CD14-positive monocyte (primary cell): ENCODE results near the gene NPAS3. TPM values are rescaled to one million over a fixed set of nuclear protein-coding genes. Genes with fewer than 3 reads are reported as not detected.

Source experiments
- DNase-seq, 3 donors: peaks; one replicate each; pipeline ENCODE4 v3.0.0-alpha.2; 2011 to 2022
- H2AFZ ChIP-seq: 2 replicates; pipeline ENCODE4 v1.6.0; 2012; ENCODE audit warnings: mild to moderate bottlenecking, low read depth, low read length, inconsistent platforms; ENCODE audit not compliant: insufficient read depth, poor library complexity, severe bottlenecking
- H3K27ac ChIP-seq, 2 donors: 1 replicate in 1 of 2; 2 replicates in 1 of 2; pipeline ENCODE4 v1.5.1; 2012 to 2013; ENCODE audit warnings: low read length in 2 of 2, control low read depth in 1 of 2, inconsistent platforms in 1 of 2, low read depth in 1 of 2, mild to moderate bottlenecking in 1 of 2
- H3K27me3 ChIP-seq, 2 donors: one replicate each; pipeline versions ENCODE4 v1.6.0 to v1.6.1; 2011 to 2013; ENCODE audit warnings: low read length in 2 of 2; ENCODE audit not compliant: control insufficient read depth in 2 of 2, insufficient read depth in 2 of 2
- H3K36me3 ChIP-seq, 2 donors: replicated peaks in 1 of 2; 1 replicate in 1 of 2; 2 replicates in 1 of 2; pipeline versions ENCODE4 v1.5.1 to v1.6.1; 2012 to 2013; ENCODE audit warnings: low read length in 2 of 2, control low read depth in 1 of 2, inconsistent platforms in 1 of 2, mild to moderate bottlenecking in 1 of 2; ENCODE audit not compliant: insufficient read depth in 2 of 2, control insufficient read depth in 1 of 2
- H3K4me1 ChIP-seq, 2 donors: 1 replicate in 1 of 2; 2 replicates in 1 of 2; pipeline versions ENCODE4 v1.5.1 to v1.6.1; 2012 to 2013; ENCODE audit warnings: low read length in 2 of 2, control low read depth in 1 of 2, inconsistent platforms in 1 of 2, mild to moderate bottlenecking in 1 of 2, moderate library complexity in 1 of 2; ENCODE audit not compliant: insufficient read depth in 2 of 2, control insufficient read depth in 1 of 2
- H3K4me2 ChIP-seq: replicated peaks from 2 replicates; pipeline ENCODE3; 2012; ENCODE audit warnings: low read length, moderate library complexity, mild to moderate bottlenecking; ENCODE audit not compliant: poor library complexity, severe bottlenecking; ENCODE audit errors: extremely low read depth
- H3K4me3 ChIP-seq, 3 experiments: fragments of 200-600 bp in 1 of 3; sonication (generic) in 1 of 3; replicated peaks in 1 of 3; 1 replicate in 2 of 3; 2 replicates in 1 of 3; pipeline ENCODE4 v1.5.1; 2011 to 2013; ENCODE audit warnings: low read length in 3 of 3, mild to moderate bottlenecking in 3 of 3, control low read depth in 2 of 3, low read depth in 2 of 3, inconsistent platforms in 1 of 3, moderate library complexity in 1 of 3
- H3K79me2 ChIP-seq: 2 replicates; pipeline ENCODE4 v1.6.0; 2012; ENCODE audit warnings: mild to moderate bottlenecking, control low read depth, inconsistent platforms, low read length, moderate library complexity; ENCODE audit not compliant: insufficient read depth
- H3K9ac ChIP-seq: 2 replicates; pipeline ENCODE4 v1.6.0; 2017; ENCODE audit warnings: low read length, mild to moderate bottlenecking; ENCODE audit not compliant: insufficient read depth, poor library complexity, severe bottlenecking
- H3K9me3 ChIP-seq, 2 donors: replicated peaks in 1 of 2; 1 replicate in 1 of 2; 2 replicates in 1 of 2; pipeline versions ENCODE4 v1.5.1 to v1.6.1; 2012 to 2013; ENCODE audit warnings: low read length in 2 of 2, control low read depth in 1 of 2; ENCODE audit not compliant: control insufficient read depth in 1 of 2, insufficient read depth in 1 of 2
- H4K20me1 ChIP-seq: 2 replicates; pipeline ENCODE4 v1.6.0; 2012; ENCODE audit warnings: mild to moderate bottlenecking, low read length, control low read depth, moderate library complexity; ENCODE audit not compliant: insufficient read depth
- H3K27ac Mint-ChIP-seq, 7 donors: one replicate each; pipeline ENCODE4 v1.8.0; 2020; ENCODE audit warnings: mild to moderate bottlenecking in 7 of 7, mixed read lengths in 7 of 7, moderate library complexity in 6 of 7, inconsistent platforms in 2 of 7
- H3K27me3 Mint-ChIP-seq, 3 donors: one replicate each; pipeline ENCODE4 v1.8.0; 2021 to 2022; ENCODE audit warnings: low read depth in 3 of 3, mild to moderate bottlenecking in 3 of 3, mixed read lengths in 3 of 3, moderate library complexity in 3 of 3, inconsistent platforms in 1 of 3
- H3K36me3 Mint-ChIP-seq, 2 donors: one replicate each; pipeline ENCODE4 v1.8.0; 2020; ENCODE audit warnings: mixed read lengths in 2 of 2, inconsistent platforms in 1 of 2, mild to moderate bottlenecking in 1 of 2
- H3K4me1 Mint-ChIP-seq: one replicate; pipeline ENCODE4 v1.8.0; 2020; ENCODE audit warnings: mild to moderate bottlenecking, mixed read lengths
- H3K4me3 Mint-ChIP-seq, 2 donors: one replicate each; pipeline ENCODE4 v1.8.0; 2020; ENCODE audit warnings: mild to moderate bottlenecking in 2 of 2, mixed read lengths in 2 of 2, moderate library complexity in 1 of 2
- H3K9me3 Mint-ChIP-seq, 7 donors: one replicate each; pipeline ENCODE4 v1.8.0; 2020 to 2022; ENCODE audit warnings: mixed read lengths in 7 of 7, mild to moderate bottlenecking in 6 of 7, moderate library complexity in 6 of 7, inconsistent platforms in 2 of 7
- CTCF ChIP-seq: fragments of 200-600 bp; IDR thresholded peaks from one replicate; pipeline ENCODE4 v1.8.0; 2022; ENCODE audit warnings: antibody characterized with exemption, mild to moderate bottlenecking
- WGBS: methylation state at CpG from one replicate; pipeline ENCODE4 v1.1.5; 2013; ENCODE audit warnings: missing lambda C conversion rate; ENCODE audit not compliant: insufficient coverage; 5-methylcytosine and 5-hydroxymethylcytosine counted together
- intact Hi-C, 2 donors: fragments of 100-400 bp; cut with micrococcal nuclease; formaldehyde crosslinking; loops; one replicate each; pipeline versions ENCODE4 v1.15.0 to v1.15.1; 2023
- polyA plus RNA-seq, 3 donors: library from polyadenylated mRNA; depleted of rRNA in 1 of 3; unstranded in 2 of 3; stranded (reverse) in 1 of 3; fragments of 300-500 nt in 2 of 3; fragments of >200 nt in 1 of 3; fragmentation: Illumina TruSeq in 2 of 3; gene quantifications; 1 replicate in 2 of 3; 2 replicates in 1 of 3; pipeline ENCODE4 v1.2.3, GENCODE V29; 2012 to 2021

The NPAS3 gene
- polyA plus RNA-seq, 3 donors = not detected

GRCh38 chr14:33363682-33364081 lies 425.0 kb downstream of the NPAS3 start:
- H3K9me3 Mint-ChIP-seq = no peaks in the 10 kb centered on the region
- H3K36me3 Mint-ChIP-seq = no peaks in the 10 kb centered on the region
- no peak for TF ChIP-seq CTCF
- Histone ChIP-seq H4K20me1 (no peaks in the 10 kb centered on the region), H3K27me3 (no peaks in the 10 kb centered on the region), H3K36me3 (no peaks in the 10 kb centered on the region), H3K4me3 (no peak overlapping the region), H3K4me1 (no peaks in the 10 kb centered on the region), H3K27ac (no peak overlapping the region), H3K4me2 (no peak overlapping the region), H3K9ac (no peak overlapping the region), H3K79me2 (no peaks in the 10 kb centered on the region), H2AFZ (no peak overlapping the region), H3K9me3 (no peaks in the 10 kb centered on the region)
- no peaks in the 10 kb centered on the region for H3K4me1 Mint-ChIP-seq
- WGBS = no CpG with 5 or more reads among the region's 3 CpGs
- intact Hi-C loops = no loop called here
- no peaks in the 10 kb centered on the region for H3K27me3 Mint-ChIP-seq
- no peak overlapping the region for H3K27ac Mint-ChIP-seq
- H3K4me3 Mint-ChIP-seq = no peak overlapping the region
- no peak for DNase-seq

GRCh38 chr14:33364466-33364865 lies 425.8 kb downstream of the NPAS3 start:
- no peaks in the 10 kb centered on the region for H3K36me3 Mint-ChIP-seq
- TF ChIP-seq CTCF = no peak
- Histone ChIP-seq H3K27me3 (no peaks in the 10 kb centered on the region), H3K4me2 (no peak overlapping the region), H3K79me2 (no peaks in the 10 kb centered on the region), H2AFZ (no peak overlapping the region), H3K4me1 (no peaks in the 10 kb centered on the region), H3K27ac (no peak overlapping the region), H3K9ac (no peak overlapping the region), H4K20me1 (no peaks in the 10 kb centered on the region), H3K4me3 (no peak overlapping the region), H3K9me3 (no peaks in the 10 kb centered on the region), H3K36me3 (no peaks in the 10 kb centered on the region)
- DNase-seq = no peak
- H3K4me3 Mint-ChIP-seq = no peak overlapping the region
- intact Hi-C loops = no loop called here
- peaks cover 0 to 3% (median 0%) of the 10 kb centered on the region in 3 donors for H3K27me3 Mint-ChIP-seq
- H3K9me3 Mint-ChIP-seq = no peaks in the 10 kb centered on the region
- H3K4me1 Mint-ChIP-seq = no peaks in the 10 kb centered on the region
- no CpG with 5 or more reads among the region's 4 CpGs for WGBS
- H3K27ac Mint-ChIP-seq = no peak overlapping the region
